HEK293 (cell line): ENCODE measurements around the gene FAM174B.

Source experiments
- CTCF ChIP-seq: fragments of 450-650 bp; formaldehyde crosslinking; IDR thresholded peaks from 2 replicates; pipeline ENCODE4 v1.5.1; 2016; ENCODE audit warnings: missing biosample characterization, missing genetic modification characterization
- PBX3 ChIP-seq: sonication (generic); formaldehyde crosslinking; IDR thresholded peaks from 2 replicates; pipeline ENCODE4 v1.8.1; 2022; ENCODE audit warnings: mild to moderate bottlenecking, moderate library complexity, missing genetic modification reagents
- REST ChIP-seq: fragments of 450-650 bp; formaldehyde crosslinking; IDR thresholded peaks from 2 replicates; pipeline ENCODE4 v1.5.1; 2016; ENCODE audit warnings: missing biosample characterization, missing genetic modification characterization
- SP2 ChIP-seq: fragments of 450-650 bp; formaldehyde crosslinking; IDR thresholded peaks from 2 replicates; pipeline ENCODE4 v1.5.1; 2016; ENCODE audit warnings: missing biosample characterization, missing genetic modification characterization
- ZNF114 ChIP-seq: fragments of 450-650 bp; formaldehyde crosslinking; IDR thresholded peaks from 2 replicates; pipeline ENCODE4 v1.5.0; 2017; ENCODE audit warnings: missing biosample characterization, missing genetic modification characterization
- ZNF214 ChIP-seq: fragments of 450-650 bp; formaldehyde crosslinking; IDR thresholded peaks from 2 replicates; pipeline ENCODE4 v1.5.1; 2017; ENCODE audit warnings: missing biosample characterization, mild to moderate bottlenecking, missing genetic modification characterization, borderline replicate concordance
- ZNF449 ChIP-seq: fragments of 450-650 bp; formaldehyde crosslinking; IDR thresholded peaks from 2 replicates; pipeline ENCODE4 v1.5.1; 2017; ENCODE audit warnings: missing biosample characterization, mild to moderate bottlenecking, missing genetic modification characterization, moderate library complexity
- ZNF530 ChIP-seq: fragments of 450-650 bp; formaldehyde crosslinking; IDR thresholded peaks from 2 replicates; pipeline ENCODE4 v1.5.1; 2016; ENCODE audit warnings: low read depth, missing biosample characterization, missing genetic modification characterization
- ZNF558 ChIP-seq: fragments of 450-650 bp; formaldehyde crosslinking; IDR thresholded peaks from 2 replicates; pipeline ENCODE4 v1.5.1; 2016; ENCODE audit warnings: missing biosample characterization, missing genetic modification characterization
- ZSCAN4 ChIP-seq: fragments of 450-650 bp; formaldehyde crosslinking; IDR thresholded peaks from 2 replicates; pipeline ENCODE4 v1.5.1; 2017; ENCODE audit warnings: missing biosample characterization, missing genetic modification characterization

- TF ChIP-seq CTCF (tag by site-specific recombination), result no peak
- no peak for TF ChIP-seq ZNF449 (tag by site-specific recombination)
- TF ChIP-seq ZNF114 (tag by site-specific recombination), result no peak
- no peak for TF ChIP-seq REST (tag by site-specific recombination)
- TF ChIP-seq ZSCAN4 (tag by site-specific recombination), result no peak
- no peak for TF ChIP-seq PBX3 (CRISPR knock-in tag)
- no peak for TF ChIP-seq ZNF558 (tag by site-specific recombination)
- TF ChIP-seq SP2 (tag by site-specific recombination), result no peak
- TF ChIP-seq ZNF530 (tag by site-specific recombination), result no peak
- TF ChIP-seq ZNF214 (tag by site-specific recombination), result no peak
Observed at GRCh38 chr15:92624401-92624991, 31.1 kb downstream of the FAM174B start.
